K562 (cell line): ENCODE results near the gene PRPSAP1. TPM values are rescaled to one million over a fixed set of nuclear protein-coding genes. Genes with fewer than 3 reads are reported as not detected.
A peak's percentile ranks its signal among the peaks of the same experiment; 100 is the strongest.

Source experiments
- ARID3B ChIP-seq: fragments of 250-450 bp; sonication (Bioruptor Pico); IDR thresholded peaks from 2 replicates; pipeline ENCODE4 v1.4.0; 2020; ENCODE audit warnings: borderline replicate concordance
- CEBPB ChIP-seq: fragments of 450-650 bp; IDR thresholded peaks from 2 replicates; pipeline ENCODE4 v1.6.1; 2016; ENCODE audit warnings: missing genetic modification characterization, missing compliant biosample characterization
- CREB5 ChIP-seq: fragments of 250-450 bp; sonication (Bioruptor Pico); IDR thresholded peaks from 2 replicates; pipeline ENCODE4 v1.5.0; 2020; ENCODE audit warnings: mild to moderate bottlenecking
- ELF2 ChIP-seq: fragments of 250-450 bp; sonication (Bioruptor Pico); IDR thresholded peaks from 2 replicates; pipeline ENCODE4 v1.5.0; 2021; ENCODE audit warnings: mild to moderate bottlenecking
- GABPA ChIP-seq: fragments of 200-800 bp; sonication (Bioruptor generic); conservative IDR thresholded peaks from 2 replicates; pipeline ENCODE4 v1.6.1; 2016; ENCODE audit warnings: low read depth, missing genetic modification characterization, missing compliant biosample characterization
- GATAD2A ChIP-seq: fragments of 450-650 bp; IDR thresholded peaks from 2 replicates; pipeline ENCODE4 v1.6.1; 2017
- RB1 ChIP-seq: fragments of 450-650 bp; IDR thresholded peaks from 2 replicates; pipeline ENCODE4 v1.6.1; 2017; ENCODE audit warnings: low read depth, mild to moderate bottlenecking
- RFX7 ChIP-seq: fragments of 250-450 bp; sonication (Bioruptor Pico); IDR thresholded peaks from 2 replicates; pipeline ENCODE4 v1.5.1; 2021; ENCODE audit warnings: mild to moderate bottlenecking
- ZBTB40 ChIP-seq, 2 experiments: fragments of 450-650 bp in 1 of 2; sonication (generic) in 1 of 2; formaldehyde crosslinking in 1 of 2; IDR thresholded peaks; 2 replicates each; pipeline versions ENCODE4 v1.7.1 to v1.9.0; 2016 to 2022; ENCODE audit warnings: inconsistent platforms in 1 of 2, mild to moderate bottlenecking in 1 of 2, missing genetic modification reagents in 1 of 2
- ZNF134 ChIP-seq: fragments of 250-450 bp; sonication (Bioruptor Pico); conservative IDR thresholded peaks from 2 replicates; pipeline ENCODE4 v1.4.0; 2020
- ZNF263 ChIP-seq: sonication (generic); formaldehyde crosslinking; IDR thresholded peaks from 2 replicates; pipeline ENCODE4 v1.8.0; 2022; ENCODE audit warnings: mild to moderate bottlenecking, missing genetic modification reagents, borderline replicate concordance
- ZNF655 ChIP-seq: fragments of 250-450 bp; sonication (Bioruptor Pico); IDR thresholded peaks from 2 replicates; pipeline ENCODE4 v1.5.0; 2021
- polyA plus RNA-seq, 8 experiments: library from polyadenylated mRNA; depleted of rRNA in 4 of 8; stranded (reverse) in 5 of 8; unstranded in 3 of 8; fragments of >200 nt; fragmentation: Nextera tagmentation in 2 of 8; fragmentation: Illumina TruSeq in 1 of 8; extraction: Ambion mirVana in 2 of 8; extraction: Trizol in 1 of 8; gene quantifications; 2 replicates each; pipeline versions ENCODE4 v1.2.1 to v1.2.3, GENCODE V29; 2011 to 2014; ENCODE audit warnings: inconsistent platforms in 1 of 8, missing spikeins in 1 of 8
- total RNA-seq, 7 experiments: library from RNA; depleted of rRNA in 6 of 7; stranded (reverse); fragments of >200 nt in 6 of 7; fragmentation: Illumina TruSeq in 2 of 7; extraction: Trizol in 2 of 7; gene quantifications; 2 replicates each; pipeline versions ENCODE4 v1.2.1 to v1.2.3, GENCODE V29; 2011 to 2021; ENCODE audit warnings: low replicate concordance in 1 of 7
- TF ChIP-seq, protein P1 (sequence below): fragments of 250-450 bp; sonication (Bioruptor Pico); IDR thresholded peaks from 2 replicates; pipeline ENCODE4 v1.5.0; 2021

PRPSAP1 gene
- total and polyA plus RNA-seq, 9 of the 15 experiments (the other 6 are each of a cell fraction or from before 2014, with no cell fraction given): 21.9 to 77.1 (median 40.8) TPM

- TF ChIP-seq ZBTB40 (IDR thresholded peaks at IDR 0.05) (no peak), ZBTB40 (CRISPR knock-in tag; IDR thresholded peaks at IDR 0.05) (no peak), ARID3B (CRISPR knock-in tag) (no peak), RB1 (no peak), ELF2 (CRISPR knock-in tag) (no peak), ZNF263 (CRISPR knock-in tag) (0 out of 2 replicates have a peak, but pooled peaks have one; percentile 43), RFX7 (CRISPR knock-in tag) (no peak), CEBPB (tag) (no peak), ZNF134 (CRISPR knock-in tag) (no peak), GABPA (tag) (no peak), CREB5 (CRISPR knock-in tag) (no peak), GATAD2A (0 out of 2 replicates have a peak, but pooled peaks have one; percentile 18), ZNF655 (CRISPR knock-in tag) (no peak)
- TF ChIP-seq, protein P1, sequence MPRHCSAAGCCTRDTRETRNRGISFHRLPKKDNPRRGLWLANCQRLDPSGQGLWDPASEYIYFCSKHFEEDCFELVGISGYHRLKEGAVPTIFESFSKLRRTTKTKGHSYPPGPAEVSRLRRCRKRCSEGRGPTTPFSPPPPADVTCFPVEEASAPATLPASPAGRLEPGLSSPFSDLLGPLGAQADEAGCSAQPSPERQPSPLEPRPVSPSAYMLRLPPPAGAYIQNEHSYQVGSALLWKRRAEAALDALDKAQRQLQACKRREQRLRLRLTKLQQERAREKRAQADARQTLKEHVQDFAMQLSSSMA (CRISPR knock-in tag): no peak
Observed at GRCh38 chr17:76266244-76266938, 87.3 kb downstream of the PRPSAP1 start (continued).
